ENCODE data around the gene HOXA4. TPM values are rescaled to one million over a fixed set of nuclear protein-coding genes. Genes with fewer than 3 reads are reported as not detected.

The HOXA4 gene
- total and polyA plus RNA-seq, 11 donors = 0.23 to 2.6 (median 0.82) TPM; not detected in 1

DNA sequence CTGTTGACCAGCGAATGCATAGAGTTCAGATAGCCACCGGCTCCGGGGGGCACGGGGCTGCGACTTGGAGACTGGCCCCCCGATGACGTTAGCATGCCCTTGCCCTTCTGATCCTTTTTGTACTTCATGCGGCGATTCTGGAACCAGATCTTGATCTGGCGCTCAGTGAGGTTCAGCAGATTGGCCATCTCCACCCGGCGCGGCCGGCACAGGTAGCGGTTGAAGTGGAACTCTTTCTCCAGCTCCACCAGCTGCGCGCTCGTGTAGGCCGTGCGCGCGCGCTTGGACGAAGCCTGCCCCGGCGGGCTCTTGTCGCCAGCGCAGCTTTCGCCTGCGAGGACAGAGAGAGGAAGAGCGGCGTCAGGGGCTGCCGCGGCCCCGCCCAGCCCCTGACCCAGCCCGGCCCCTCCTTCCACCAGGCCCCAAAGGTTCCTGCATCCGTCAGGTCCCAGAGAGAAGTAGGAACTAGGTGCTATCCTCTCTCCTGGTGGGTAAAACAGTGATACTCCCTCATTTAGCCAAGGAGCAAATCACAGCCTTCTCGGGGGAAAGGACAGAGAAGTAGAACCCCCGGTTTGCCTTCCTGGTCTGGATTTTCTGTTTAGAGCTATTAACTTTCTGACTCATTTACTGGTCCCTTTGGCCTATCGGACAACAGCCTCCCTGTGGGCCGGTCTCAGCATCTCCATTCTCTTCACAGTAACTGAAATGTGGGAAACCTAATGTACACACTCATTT is 22.0 kb downstream of the HOXA4 start:
- TF ChIP-seq POLR2A (IDR thresholded peaks at IDR 0.05) = peak in 1 of 2 donors; percentile 76
- TF ChIP-seq, protein P1, sequence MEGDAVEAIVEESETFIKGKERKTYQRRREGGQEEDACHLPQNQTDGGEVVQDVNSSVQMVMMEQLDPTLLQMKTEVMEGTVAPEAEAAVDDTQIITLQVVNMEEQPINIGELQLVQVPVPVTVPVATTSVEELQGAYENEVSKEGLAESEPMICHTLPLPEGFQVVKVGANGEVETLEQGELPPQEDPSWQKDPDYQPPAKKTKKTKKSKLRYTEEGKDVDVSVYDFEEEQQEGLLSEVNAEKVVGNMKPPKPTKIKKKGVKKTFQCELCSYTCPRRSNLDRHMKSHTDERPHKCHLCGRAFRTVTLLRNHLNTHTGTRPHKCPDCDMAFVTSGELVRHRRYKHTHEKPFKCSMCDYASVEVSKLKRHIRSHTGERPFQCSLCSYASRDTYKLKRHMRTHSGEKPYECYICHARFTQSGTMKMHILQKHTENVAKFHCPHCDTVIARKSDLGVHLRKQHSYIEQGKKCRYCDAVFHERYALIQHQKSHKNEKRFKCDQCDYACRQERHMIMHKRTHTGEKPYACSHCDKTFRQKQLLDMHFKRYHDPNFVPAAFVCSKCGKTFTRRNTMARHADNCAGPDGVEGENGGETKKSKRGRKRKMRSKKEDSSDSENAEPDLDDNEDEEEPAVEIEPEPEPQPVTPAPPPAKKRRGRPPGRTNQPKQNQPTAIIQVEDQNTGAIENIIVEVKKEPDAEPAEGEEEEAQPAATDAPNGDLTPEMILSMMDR (IDR thresholded peaks at IDR 0.05) = no peak
- H3K4me1 ChIP-seq = peaks cover 0 to 34% (median 3%) of the 10 kb centered on the region in 12 donors
- peaks cover 63 to 100% (median 97%) of the 10 kb centered on the region in 9 donors for H3K27me3 ChIP-seq
- intact Hi-C loops (cut with DNase I) = no loop called here
- H3K27ac ChIP-seq = peak overlapping the region in 9 of 12 donors; percentile 44 to 93 (median 67)
- H3K36me3 ChIP-seq = no peaks in the 10 kb centered on the region
- WGBS, 4 donors = 10 to 16% (median 13%) methylated on average over 22 to 41 of the region's 41 CpGs
- H3K9me3 ChIP-seq = no peaks in the 10 kb centered on the region
- DNase-seq (peak in 1 of 5 donors; percentile 72), ATAC-seq (peak; percentile 29 to 72 (median 52))
- peak overlapping the region in 7 of 12 donors; percentile 17 to 51 (median 36) for H3K4me3 ChIP-seq

DNA sequence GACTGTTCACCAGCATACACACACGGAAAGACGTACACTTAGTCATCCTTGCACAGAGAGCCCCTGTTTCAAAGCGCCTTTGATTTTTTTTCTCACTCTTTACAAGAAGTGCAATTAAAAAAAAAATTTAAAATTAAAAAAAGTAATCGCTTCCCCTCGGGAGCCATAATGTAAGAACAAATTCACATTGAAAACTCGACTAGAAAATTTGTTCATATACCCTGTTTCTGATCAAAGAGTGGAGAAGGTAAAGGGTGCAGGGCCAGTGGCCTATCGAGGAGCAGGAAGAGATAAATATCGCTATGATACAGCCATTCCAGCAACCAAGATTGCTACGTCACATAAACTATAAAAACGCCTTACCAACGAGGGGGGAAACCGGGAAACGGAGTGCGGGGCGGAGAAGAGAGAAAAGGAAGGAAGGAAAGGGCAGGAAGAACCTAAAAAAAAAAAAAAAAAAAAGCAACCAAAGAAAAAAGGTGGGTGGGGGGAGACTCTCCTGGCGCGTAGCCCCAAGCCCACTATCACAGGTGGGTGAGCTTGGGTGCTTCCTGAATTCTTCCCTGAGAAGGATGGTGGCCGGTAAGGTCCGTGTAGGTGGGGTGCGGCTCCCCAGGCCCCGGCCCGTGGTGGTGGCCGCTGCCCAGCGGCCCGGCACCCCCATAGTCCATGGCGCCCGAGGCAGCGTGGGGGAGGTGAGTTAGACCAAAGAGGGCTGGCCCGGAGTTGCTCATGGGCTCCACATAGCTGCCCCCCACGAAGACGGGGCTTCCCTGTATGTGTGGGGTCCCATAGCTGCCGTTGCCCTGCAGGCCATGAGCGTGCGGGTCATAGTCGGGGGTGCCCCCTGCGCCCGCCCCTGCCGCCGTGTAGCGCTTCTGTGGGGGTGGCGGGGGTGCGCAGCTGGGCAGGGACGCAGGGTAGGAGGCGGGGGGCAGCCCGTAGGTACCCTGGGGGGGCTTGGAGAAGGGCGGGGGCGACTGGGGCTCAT is 22.9 kb downstream of the HOXA4 start:
- H3K27me3 ChIP-seq = peaks cover 60 to 100% (median 97%) of the 10 kb centered on the region in 9 donors
- no peaks in the 10 kb centered on the region for H3K36me3 ChIP-seq
- intact Hi-C loops (cut with DNase I) = no loop called here
- no peak for DNase-seq
- peak overlapping the region in 7 of 12 donors; percentile 17 to 51 (median 36) for H3K4me3 ChIP-seq
- ATAC-seq = no peak
- H3K27ac ChIP-seq = peak overlapping the region in 9 of 12 donors; percentile 44 to 93 (median 67)
- WGBS, 4 donors = 15 to 20% (median 17%) methylated on average over 29 to 47 of the region's 47 CpGs
- TF ChIP-seq POLR2A (IDR thresholded peaks at IDR 0.05) = no peak
- TF ChIP-seq, protein P1 (IDR thresholded peaks at IDR 0.05) = no peak
- no peaks in the 10 kb centered on the region for H3K9me3 ChIP-seq
- peaks cover 0 to 32% (median 5%) of the 10 kb centered on the region in 12 donors for H3K4me1 ChIP-seq

DNA sequence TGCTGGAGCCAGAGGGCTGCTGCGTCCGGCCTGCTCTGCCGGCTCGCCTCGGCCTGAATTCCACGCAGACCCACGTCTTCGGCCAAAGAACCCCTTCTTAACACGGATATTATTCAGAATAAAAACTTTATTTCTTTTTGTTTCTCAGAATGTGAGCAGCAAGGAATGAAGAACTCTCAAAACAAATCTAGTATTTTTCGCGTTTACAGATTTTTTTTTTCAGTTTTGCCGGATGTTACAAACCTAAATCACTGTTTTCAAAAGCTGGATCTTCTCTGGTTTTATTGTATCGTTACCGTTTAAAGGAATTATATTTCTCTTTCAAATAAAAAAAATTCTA is 23.7 kb downstream of the HOXA4 start:
- Histone ChIP-seq H3K4me3 (peak overlapping the region in 9 of 12 donors; percentile 18 to 51 (median 31)), H3K4me1 (peaks cover 0 to 33% (median 6%) of the 10 kb centered on the region in 12 donors), H3K27ac (peak overlapping the region in 9 of 12 donors; percentile 2 to 93 (median 67)), H3K36me3 (no peaks in the 10 kb centered on the region), H3K9me3 (no peaks in the 10 kb centered on the region), H3K27me3 (peaks cover 63 to 100% (median 97%) of the 10 kb centered on the region in 9 donors)
- TF ChIP-seq, protein P1 (IDR thresholded peaks at IDR 0.05) = no peak
- TF ChIP-seq POLR2A (IDR thresholded peaks at IDR 0.05) = no peak
- intact Hi-C loops (cut with DNase I) = no loop called here
- DNase-seq (no peak), ATAC-seq (no peak)
- WGBS, 4 donors = 17 to 19% (median 18%) methylated on average over 14 of the region's 14 CpGs
